HEK293 (cell line): ENCODE measurements around the gene GARRE1.

Source experiments
- CTCF ChIA-PET: fragments of 350-600 bp; formaldehyde crosslinking; extraction: SDS; loops from one replicate; lab custom pipeline; 2021; ENCODE audit warnings: antibody characterized with exemption; lab: Yijun Ruan, JAX
- POLR2A ChIA-PET: fragments of 300-600 bp; formaldehyde crosslinking; extraction: SDS; loops from one replicate; lab custom pipeline; 2020; ENCODE audit warnings: antibody characterized with exemption, inconsistent platforms; lab: Yijun Ruan, JAX
- H3K27ac ChIP-seq: fragments of 200-500 bp; sonication (Bioruptor generic); 2 replicates; pipeline ENCODE4 v1.5.1; 2014; ENCODE audit warnings: low read depth, low read length, control low read depth, inconsistent platforms; ENCODE audit errors: extremely low read depth
- H3K36me3 ChIP-seq, 2 experiments: fragments of 200-500 bp in 1 of 2; sonication (Bioruptor generic) in 1 of 2; 1 replicate in 1 of 2; 2 replicates in 1 of 2; pipeline ENCODE4 v1.5.1; 2014 to 2017; ENCODE audit warnings: inconsistent platforms in 2 of 2, low read length in 2 of 2; ENCODE audit not compliant: control insufficient read depth in 2 of 2, insufficient read depth in 1 of 2
- H3K4me1 ChIP-seq: fragments of 200-500 bp; sonication (Bioruptor generic); 2 replicates; pipeline ENCODE4 v1.5.1; 2014; ENCODE audit warnings: mild to moderate bottlenecking, low read length, inconsistent platforms; ENCODE audit not compliant: control insufficient read depth, insufficient read depth
- H3K4me3 ChIP-seq: 2 replicates; pipeline ENCODE4 v1.5.1; 2011; ENCODE audit warnings: low read depth, mild to moderate bottlenecking, control low read depth, low read length, moderate library complexity
- H3K9me3 ChIP-seq: fragments of 200-500 bp; sonication (Bioruptor generic); 2 replicates; pipeline ENCODE4 v1.5.1; 2014; ENCODE audit warnings: low read depth, low read length, inconsistent platforms; ENCODE audit not compliant: control insufficient read depth, insufficient read depth
- GLI2 ChIP-seq: fragments of 450-650 bp; formaldehyde crosslinking; IDR thresholded peaks from 2 replicates; pipeline ENCODE4; 2017; ENCODE audit warnings: missing biosample characterization, missing genetic modification characterization, low read depth, borderline replicate concordance
- SCRT1 ChIP-seq: fragments of 450-650 bp; formaldehyde crosslinking; IDR thresholded peaks from 2 replicates; pipeline ENCODE4 v1.5.1; 2016; ENCODE audit warnings: missing biosample characterization, missing genetic modification characterization, borderline replicate concordance
- SCRT2 ChIP-seq: fragments of 450-650 bp; formaldehyde crosslinking; IDR thresholded peaks from 2 replicates; pipeline ENCODE4 v1.5.1; 2016; ENCODE audit warnings: missing biosample characterization, missing genetic modification characterization
- YY2 ChIP-seq: fragments of 450-650 bp; formaldehyde crosslinking; IDR thresholded peaks from 2 replicates; pipeline ENCODE4 v1.5.1; 2016; ENCODE audit warnings: missing biosample characterization, missing genetic modification characterization
- ZNF121 ChIP-seq: fragments of 450-650 bp; formaldehyde crosslinking; IDR thresholded peaks from 2 replicates; pipeline ENCODE4 v1.5.1; 2016; ENCODE audit warnings: missing biosample characterization, missing genetic modification characterization
- ZNF140 ChIP-seq: fragments of 450-650 bp; formaldehyde crosslinking; IDR thresholded peaks from 2 replicates; pipeline ENCODE4 v1.5.1; 2016; ENCODE audit warnings: missing biosample characterization, missing genetic modification characterization
- ZNF148 ChIP-seq: fragments of 450-650 bp; formaldehyde crosslinking; IDR thresholded peaks from 2 replicates; pipeline ENCODE4 v1.5.0; 2017; ENCODE audit warnings: missing biosample characterization, missing genetic modification characterization, borderline replicate concordance
- ZNF239 ChIP-seq: fragments of 450-650 bp; formaldehyde crosslinking; IDR thresholded peaks from 2 replicates; pipeline ENCODE4 v1.5.1; 2016; ENCODE audit warnings: missing biosample characterization, missing genetic modification characterization
- ZNF266 ChIP-seq: fragments of 450-650 bp; formaldehyde crosslinking; IDR thresholded peaks from 2 replicates; pipeline ENCODE4 v1.5.1; 2016; ENCODE audit warnings: missing biosample characterization, missing genetic modification characterization, low read depth
- ZNF292 ChIP-seq: fragments of 450-650 bp; formaldehyde crosslinking; IDR thresholded peaks from 2 replicates; pipeline ENCODE4 v1.5.1; 2016; ENCODE audit warnings: low read depth, missing biosample characterization, missing genetic modification characterization, borderline replicate concordance
- ZNF341 ChIP-seq: fragments of 450-650 bp; formaldehyde crosslinking; IDR thresholded peaks from 2 replicates; pipeline ENCODE4; 2016; ENCODE audit warnings: low read depth, missing biosample characterization, missing genetic modification characterization
- ZNF391 ChIP-seq: fragments of 450-650 bp; formaldehyde crosslinking; IDR thresholded peaks from 2 replicates; pipeline ENCODE4 v1.5.1; 2016; ENCODE audit warnings: low read depth, missing biosample characterization, missing genetic modification characterization, borderline replicate concordance
- ZNF48 ChIP-seq: fragments of 450-650 bp; formaldehyde crosslinking; IDR thresholded peaks from 2 replicates; pipeline ENCODE4 v1.5.1; 2016; ENCODE audit warnings: missing biosample characterization, missing genetic modification characterization
- ZNF530 ChIP-seq: fragments of 450-650 bp; formaldehyde crosslinking; IDR thresholded peaks from 2 replicates; pipeline ENCODE4 v1.5.1; 2016; ENCODE audit warnings: low read depth, missing biosample characterization, missing genetic modification characterization
- ZNF664 ChIP-seq: fragments of 450-650 bp; formaldehyde crosslinking; IDR thresholded peaks from 2 replicates; pipeline ENCODE4 v1.5.1; 2016; ENCODE audit warnings: missing biosample characterization, missing genetic modification characterization
- ZNF692 ChIP-seq: fragments of 450-650 bp; formaldehyde crosslinking; IDR thresholded peaks from 2 replicates; pipeline ENCODE4 v1.5.1; 2016; ENCODE audit warnings: missing biosample characterization, missing genetic modification characterization
- ZNF830 ChIP-seq: fragments of 450-650 bp; IDR thresholded peaks from 2 replicates; pipeline ENCODE4 v1.5.0; 2018; ENCODE audit warnings: missing biosample characterization, missing genetic modification characterization, low read depth, mild to moderate bottlenecking, moderate library complexity
- TF ChIP-seq, protein P1 (sequence below): fragments of 450-650 bp; IDR thresholded peaks from 2 replicates; pipeline ENCODE4 v1.5.1; 2018; ENCODE audit warnings: missing biosample characterization, missing genetic modification characterization
- TF ChIP-seq, protein P2 (sequence below): fragments of 450-650 bp; formaldehyde crosslinking; IDR thresholded peaks from 2 replicates; pipeline ENCODE4 v1.5.1; 2017; ENCODE audit warnings: missing biosample characterization, missing genetic modification characterization
- TF ChIP-seq, protein P3 (sequence below): fragments of 450-650 bp; formaldehyde crosslinking; IDR thresholded peaks from 2 replicates; pipeline ENCODE4 v1.5.1; 2017; ENCODE audit warnings: missing biosample characterization, mild to moderate bottlenecking, missing genetic modification characterization, moderate library complexity
- TF ChIP-seq, protein P4 (sequence below): fragments of 450-650 bp; formaldehyde crosslinking; IDR thresholded peaks from 2 replicates; pipeline ENCODE4 v1.5.1; 2016; ENCODE audit warnings: missing biosample characterization, missing genetic modification characterization

The GARRE1 gene

DNA sequence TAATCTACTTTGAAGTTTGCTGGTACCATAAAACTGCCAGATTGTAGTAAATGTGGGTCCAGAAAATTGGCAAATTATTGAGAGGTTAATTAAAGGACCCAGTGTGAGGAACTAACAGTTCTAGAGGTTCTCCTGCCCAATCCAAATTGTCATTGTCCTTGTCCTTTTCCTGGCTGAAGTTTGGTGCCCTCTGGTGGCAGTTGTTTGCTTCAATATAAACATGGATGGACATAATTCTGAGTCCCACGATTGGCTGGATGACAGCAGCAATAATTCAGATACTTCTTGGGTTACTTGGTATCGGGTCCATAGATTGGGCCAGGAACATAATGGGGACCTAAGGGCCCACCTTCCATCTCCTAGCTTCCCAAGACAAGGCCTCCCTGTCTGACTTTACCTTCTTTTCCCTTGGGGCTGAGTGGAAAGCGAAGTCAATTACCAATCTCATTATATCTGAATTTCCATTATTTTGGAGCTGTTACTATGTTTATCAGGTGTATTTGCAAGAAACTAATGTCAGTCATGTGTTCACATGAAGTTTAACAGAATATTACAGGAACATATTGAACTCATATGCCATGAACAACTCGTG lies 33.8 kb upstream of the GARRE1 start (continued):
- TF ChIP-seq ZNF266 (no peak), ZNF692 (tag by site-specific recombination) (0 out of 2 replicates have a peak, but pooled peaks have one; percentile 13)
- TF ChIP-seq, protein P1, sequence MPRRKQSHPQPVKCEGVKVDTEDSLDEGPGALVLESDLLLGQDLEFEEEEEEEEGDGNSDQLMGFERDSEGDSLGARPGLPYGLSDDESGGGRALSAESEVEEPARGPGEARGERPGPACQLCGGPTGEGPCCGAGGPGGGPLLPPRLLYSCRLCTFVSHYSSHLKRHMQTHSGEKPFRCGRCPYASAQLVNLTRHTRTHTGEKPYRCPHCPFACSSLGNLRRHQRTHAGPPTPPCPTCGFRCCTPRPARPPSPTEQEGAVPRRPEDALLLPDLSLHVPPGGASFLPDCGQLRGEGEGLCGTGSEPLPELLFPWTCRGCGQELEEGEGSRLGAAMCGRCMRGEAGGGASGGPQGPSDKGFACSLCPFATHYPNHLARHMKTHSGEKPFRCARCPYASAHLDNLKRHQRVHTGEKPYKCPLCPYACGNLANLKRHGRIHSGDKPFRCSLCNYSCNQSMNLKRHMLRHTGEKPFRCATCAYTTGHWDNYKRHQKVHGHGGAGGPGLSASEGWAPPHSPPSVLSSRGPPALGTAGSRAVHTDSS, result peak; percentile 34; the same call in 1 of the 2 replicates

- CTCF ChIA-PET, result interaction anchor here (0.7 to 6.8 kb wide), 15 partner anchors 9 to 490 kb away, joined by 3 to 64 read pairs (median 4); partner anchors contain the start of gene LSM14A
- peaks cover 83 to 86% of the 10 kb centered on the region in 2 experiments for H3K36me3 ChIP-seq
- TF ChIP-seq ZNF830 (tag by site-specific recombination) (no peak), YY2 (no peak), ZNF239 (tag by site-specific recombination) (no peak), SCRT2 (peak; percentile 88), ZNF48 (tag by site-specific recombination) (no peak), SCRT1 (tag by site-specific recombination) (peak; percentile 75; the same call in 1 of the 2 replicates)
- TF ChIP-seq, all 188 proteins: peak for 2
- Histone ChIP-seq H3K4me1 (peaks cover 38% of the 10 kb centered on the region), H3K27ac (no peak overlapping the region), H3K9me3 (no peaks in the 10 kb centered on the region; the same call in 1 of the 2 replicates), H3K4me3 (no peak overlapping the region)
- POLR2A ChIA-PET, result interaction anchor here (0.9 kb wide), 1 partner anchor 52 kb away, joined by 3 read pairs; no protein-coding TSS in a partner anchor
These were observed 32.0 kb upstream of the GARRE1 start for GRCh38 chr19:34222386-34222785.

DNA sequence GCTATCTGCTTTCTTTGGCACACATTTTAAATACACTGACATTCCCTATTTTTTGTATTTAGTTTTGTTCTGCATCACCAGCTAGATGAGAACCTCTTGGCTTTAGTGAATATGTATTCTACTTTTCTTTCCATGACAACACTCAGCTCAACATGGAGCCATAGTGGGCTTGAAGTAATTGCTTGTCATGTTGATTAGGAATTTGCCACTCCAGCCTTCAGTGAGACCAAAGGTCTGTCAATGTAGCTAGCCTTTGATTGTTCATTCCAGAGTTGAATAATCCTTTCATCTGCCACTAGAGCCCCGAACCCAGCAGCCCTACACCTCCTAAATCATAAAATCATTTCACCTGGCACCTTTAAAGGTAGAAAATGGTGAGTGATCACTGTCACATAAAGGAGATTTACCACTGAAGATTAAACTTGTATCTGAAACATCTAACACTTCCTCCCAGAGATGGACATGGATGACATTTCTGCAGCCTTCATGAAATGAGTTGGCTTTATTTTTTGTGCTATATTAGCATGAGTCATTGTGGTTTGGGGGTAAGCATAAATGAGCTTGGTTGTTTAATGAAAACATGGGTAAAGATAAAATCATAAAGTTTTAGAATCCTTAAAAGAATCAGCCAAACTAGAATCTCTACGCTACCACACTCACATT lies 29.2 kb upstream of the GARRE1 start:
- ChIA-PET CTCF (interaction anchor here (0.8 to 2.0 kb wide), 7 partner anchors 8 to 795 kb away, joined by 3 to 9 read pairs (median 4); no protein-coding TSS in a partner anchor), POLR2A (no interaction called here)
- no peaks in the 10 kb centered on the region; the same call in 1 of the 2 replicates for H3K9me3 ChIP-seq
- H3K4me3 ChIP-seq, result no peak overlapping the region
- H3K27ac ChIP-seq, result peak overlapping the region; percentile 40; the same call in 1 of the 2 replicates
- peaks cover 99 to 100% of the 10 kb centered on the region in 2 experiments for H3K36me3 ChIP-seq
- peaks cover 16% of the 10 kb centered on the region for H3K4me1 ChIP-seq
- TF ChIP-seq ZNF341 (tag by site-specific recombination) (no peak), GLI2 (tag by site-specific recombination) (0 out of 2 replicates have a peak, but pooled peaks have one; percentile 16), ZNF148 (tag by site-specific recombination) (no peak), SCRT2 (0 out of 2 replicates have a peak, but pooled peaks have one; percentile 9), ZNF530 (tag by site-specific recombination) (no peak), ZNF664 (tag by site-specific recombination) (no peak), ZNF292 (tag by site-specific recombination) (no peak), ZNF140 (tag by site-specific recombination) (no peak), ZNF121 (tag by site-specific recombination) (no peak), ZNF391 (no peak)
- TF ChIP-seq, protein P2, sequence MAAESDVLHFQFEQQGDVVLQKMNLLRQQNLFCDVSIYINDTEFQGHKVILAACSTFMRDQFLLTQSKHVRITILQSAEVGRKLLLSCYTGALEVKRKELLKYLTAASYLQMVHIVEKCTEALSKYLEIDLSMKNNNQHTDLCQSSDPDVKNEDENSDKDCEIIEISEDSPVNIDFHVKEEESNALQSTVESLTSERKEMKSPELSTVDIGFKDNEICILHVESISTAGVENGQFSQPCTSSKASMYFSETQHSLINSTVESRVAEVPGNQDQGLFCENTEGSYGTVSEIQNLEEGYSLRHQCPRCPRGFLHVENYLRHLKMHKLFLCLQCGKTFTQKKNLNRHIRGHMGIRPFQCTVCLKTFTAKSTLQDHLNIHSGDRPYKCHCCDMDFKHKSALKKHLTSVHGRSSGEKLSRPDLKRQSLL (tag by site-specific recombination), result no peak
- TF ChIP-seq, protein P3, sequence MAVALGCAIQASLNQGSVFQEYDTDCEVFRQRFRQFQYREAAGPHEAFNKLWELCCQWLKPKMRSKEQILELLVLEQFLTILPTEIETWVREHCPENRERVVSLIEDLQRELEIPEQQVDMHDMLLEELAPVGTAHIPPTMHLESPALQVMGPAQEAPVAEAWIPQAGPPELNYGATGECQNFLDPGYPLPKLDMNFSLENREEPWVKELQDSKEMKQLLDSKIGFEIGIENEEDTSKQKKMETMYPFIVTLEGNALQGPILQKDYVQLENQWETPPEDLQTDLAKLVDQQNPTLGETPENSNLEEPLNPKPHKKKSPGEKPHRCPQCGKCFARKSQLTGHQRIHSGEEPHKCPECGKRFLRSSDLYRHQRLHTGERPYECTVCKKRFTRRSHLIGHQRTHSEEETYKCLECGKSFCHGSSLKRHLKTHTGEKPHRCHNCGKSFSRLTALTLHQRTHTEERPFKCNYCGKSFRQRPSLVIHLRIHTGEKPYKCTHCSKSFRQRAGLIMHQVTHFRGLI (tag by site-specific recombination), result 0 out of 2 replicates have a peak, but pooled peaks have one; percentile 8
- TF ChIP-seq, protein P4, sequence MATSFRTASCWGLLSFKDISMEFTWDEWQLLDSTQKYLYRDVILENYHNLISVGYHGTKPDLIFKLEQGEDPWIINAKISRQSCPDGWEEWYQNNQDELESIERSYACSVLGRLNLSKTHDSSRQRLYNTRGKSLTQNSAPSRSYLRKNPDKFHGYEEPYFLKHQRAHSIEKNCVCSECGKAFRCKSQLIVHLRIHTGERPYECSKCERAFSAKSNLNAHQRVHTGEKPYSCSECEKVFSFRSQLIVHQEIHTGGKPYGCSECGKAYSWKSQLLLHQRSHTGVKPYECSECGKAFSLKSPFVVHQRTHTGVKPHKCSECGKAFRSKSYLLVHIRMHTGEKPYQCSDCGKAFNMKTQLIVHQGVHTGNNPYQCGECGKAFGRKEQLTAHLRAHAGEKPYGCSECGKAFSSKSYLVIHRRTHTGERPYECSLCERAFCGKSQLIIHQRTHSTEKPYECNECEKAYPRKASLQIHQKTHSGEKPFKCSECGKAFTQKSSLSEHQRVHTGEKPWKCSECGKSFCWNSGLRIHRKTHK (tag by site-specific recombination), result no peak
